ENCODE measurements around the gene TMIGD3. TPM values are rescaled to one million over a fixed set of nuclear protein-coding genes. Genes with fewer than 3 reads are reported as not detected.
A peak's percentile ranks its signal among the peaks of the same experiment; 100 is the strongest.
"Not testable (repeated sequence)": the region's sequence is repeated elsewhere in the genome, so short reads cannot be mapped to it uniquely, and the experiment has no call there.

The TMIGD3 gene
- total RNA-seq, result 1 to 10 TPM in 1 of 2 donors, under 1 TPM in 1; 0.63 to 4.8 TPM

GRCh38 chr1:111503585-111504060 lies at the start of gene TMIGD3, which contains the start of gene ADORA3:
TMIGD3 (minus strand) TSS chr1:111503633; CDS start chr1:111503354, 279 bp downstream.
ADORA3 (minus strand) TSS chr1:111503633; CDS start chr1:111503354, 279 bp downstream.
- H3K27me3 ChIP-seq, result no peaks in the 10 kb centered on the region
- DNase-seq (ENCODE audit: low spot score), result no peak
- no peaks in the 10 kb centered on the region for H3K9me3 ChIP-seq
- no peaks in the 10 kb centered on the region for H3K36me3 ChIP-seq
- peak within 1 kb of the TSS in 1 of 2 donors; percentile 9 for H3K27ac ChIP-seq
- peak within 1 kb of the TSS in 1 of 2 donors; percentile 4 for H3K4me3 ChIP-seq
- H3K4me1 ChIP-seq, result peaks cover 0 to 17% of the 10 kb centered on the region in 2 donors
- no peak for TF ChIP-seq CTCF (IDR thresholded peaks at IDR 0.05)

GRCh38 chr1:111553196-111553595 lies 49.8 kb upstream of the TMIGD3 start:
- Histone ChIP-seq H3K27ac (no peak overlapping the region), H3K36me3 (no peaks in the 10 kb centered on the region), H3K9me3 (no peaks in the 10 kb centered on the region), H3K4me3 (no peak overlapping the region), H3K4me1 (no peaks in the 10 kb centered on the region), H3K27me3 (no peaks in the 10 kb centered on the region)
- TF ChIP-seq CTCF (IDR thresholded peaks at IDR 0.05), result no peak
- DNase-seq (ENCODE audit: low spot score), result no peak

- H3K27ac ChIP-seq, result no peak overlapping the region
- no peaks in the 10 kb centered on the region for H3K4me1 ChIP-seq
- H3K36me3 ChIP-seq, result no peaks in the 10 kb centered on the region
- H3K27me3 ChIP-seq, result no peaks in the 10 kb centered on the region
- DNase-seq (ENCODE audit: low spot score), result no peak
- no peak overlapping the region for H3K4me3 ChIP-seq
- no peaks in the 10 kb centered on the region for H3K9me3 ChIP-seq
- no peak for TF ChIP-seq CTCF (IDR thresholded peaks at IDR 0.05)
Measured at GRCh38 chr1:111552587-111552986, 49.2 kb upstream of the TMIGD3 start.

- Histone ChIP-seq H3K9me3 (no peaks in the 10 kb centered on the region), H3K27ac (no peak overlapping the region), H3K36me3 (no peaks in the 10 kb centered on the region), H3K4me3 (no peak overlapping the region), H3K27me3 (no peaks in the 10 kb centered on the region), H3K4me1 (no peaks in the 10 kb centered on the region)
- TF ChIP-seq CTCF (IDR thresholded peaks at IDR 0.05), result no peak
- no peak for DNase-seq (ENCODE audit: low spot score)
Measured at GRCh38 chr1:111551623-111552411, 48.4 kb upstream of the TMIGD3 start.

GRCh38 chr1:111547786-111548185 lies 44.4 kb upstream of the TMIGD3 start:
- not testable (repeated sequence) for H3K36me3 ChIP-seq; DNase-seq (ENCODE audit: low spot score); H3K4me1 ChIP-seq; H3K27me3 ChIP-seq; H3K27ac ChIP-seq; H3K9me3 ChIP-seq; H3K4me3 ChIP-seq

- H3K36me3 ChIP-seq, result no peaks in the 10 kb centered on the region
- H3K4me3 ChIP-seq, result no peak overlapping the region
- no peak for TF ChIP-seq CTCF (IDR thresholded peaks at IDR 0.05)
Measured at GRCh38 chr1:111542187-111542586, 38.8 kb upstream of the TMIGD3 start.

More at GRCh38 chr1:111542187-111542586, 38.8 kb upstream of the TMIGD3 start:
- Histone ChIP-seq H3K27ac (no peak overlapping the region), H3K4me1 (no peaks in the 10 kb centered on the region), H3K9me3 (no peaks in the 10 kb centered on the region), H3K27me3 (no peaks in the 10 kb centered on the region)
- no peak for DNase-seq (ENCODE audit: low spot score)

Measured in right atrium auricular region (tissue), 2 donors.